Measurements from ENCODE around the gene POU2AF1. TPM values are rescaled to one million over a fixed set of nuclear protein-coding genes. Genes with fewer than 3 reads are reported as not detected.

The POU2AF1 gene
- total and polyA plus RNA-seq, 2 of the 8 experiments (the other 6 are each of a cell fraction or from before 2014, with no cell fraction given): not detected

GRCh38 chr11:111393585-111393984, 14.5 kb upstream of the POU2AF1 start:
- H3K56ac ChIP-seq (replicated peaks; ENCODE audit: insufficient read length, low read depth, low read length): no peak overlapping the region
- H2BK120ac ChIP-seq (replicated peaks; ENCODE audit: low read depth, low read length): no peak overlapping the region
- no peak overlapping the region for H2BK15ac ChIP-seq (ENCODE audit: low read length)
- no peaks in the 10 kb centered on the region for H3K9me3 ChIP-seq (ENCODE audit: insufficient read depth in 2 of 2, low read depth in 1 of 2, low read length in 1 of 2)
- no peak overlapping the region for H2BK20ac ChIP-seq (ENCODE audit: low read length)
- no peak for TF ChIP-seq SIRT6 (IDR thresholded peaks at IDR 0.05; ENCODE audit: low read length)
- TF ChIP-seq CHD2 (IDR thresholded peaks at IDR 0.05; ENCODE audit: low read length): no peak
- no peak for TF ChIP-seq SP1 (IDR thresholded peaks at IDR 0.05; ENCODE audit: low read depth, low read length)
- TF ChIP-seq TAF7 (optimal IDR thresholded peaks at IDR 0.05; ENCODE audit: borderline replicate concordance, low read depth, low read length): no peak
- TF ChIP-seq YY1 (IDR thresholded peaks at IDR 0.05; ENCODE audit: low read depth, low read length): no peak
- no peak for TF ChIP-seq TBP (IDR thresholded peaks at IDR 0.05; ENCODE audit: low read depth, low read length)
- no peak for TF ChIP-seq RAD21 (IDR thresholded peaks at IDR 0.05 in 1 of 2, conservative IDR thresholded peaks at IDR 0.05 in 1 of 2; ENCODE audit: low read depth in 2 of 2, low read length in 2 of 2)
- TF ChIP-seq USF2 (IDR thresholded peaks at IDR 0.05; ENCODE audit: low read length): no peak
- no peak for TF ChIP-seq ATF2 (IDR thresholded peaks at IDR 0.05; ENCODE audit: low read length)
- TF ChIP-seq CEBPB (IDR thresholded peaks at IDR 0.05; ENCODE audit: low read depth, low read length): no peak
- H4K91ac ChIP-seq (replicated peaks; ENCODE audit: insufficient read length, low read length): no peak overlapping the region
- H3K36me3 ChIP-seq (ENCODE audit: control insufficient read depth in 2 of 4, insufficient read depth in 4 of 4, low read length in 3 of 4): no peaks in the 10 kb centered on the region
- no peak overlapping the region for H3K9ac ChIP-seq (replicated peaks in 1 of 4; ENCODE audit: extremely low read depth in 1 of 4, low read depth in 3 of 4, low read length in 3 of 4)
- no peak overlapping the region for H3K4me3 ChIP-seq (ENCODE audit: extremely low read depth in 1 of 4, insufficient read depth in 2 of 4, low read depth in 3 of 4, low read length in 4 of 4)
- no peaks in the 10 kb centered on the region for H3K79me1 ChIP-seq (ENCODE audit: low read depth, low read length)
- H2BK5ac ChIP-seq (ENCODE audit: low read depth, low read length): no peak overlapping the region
- H3K27me3 ChIP-seq (replicated peaks in 1 of 4; ENCODE audit: control insufficient read depth in 3 of 4, extremely low read depth in 1 of 4, insufficient read depth in 3 of 4, low read length in 3 of 4): no peaks in the 10 kb centered on the region; a peak in 1 of 7 replicates
- H4K5ac ChIP-seq (ENCODE audit: insufficient read length, low read depth, low read length): no peak overlapping the region
- CTCF ChIA-PET (ENCODE audit: partially characterized antibody): interaction anchor here (1.3 to 1.8 kb wide), 5 partner anchors 30 to 117 kb away, joined by 3 to 6 read pairs (median 6); no protein-coding TSS in a partner anchor
- H2BK12ac ChIP-seq (ENCODE audit: low read depth, low read length): no peak overlapping the region
- H3K4ac ChIP-seq (replicated peaks; ENCODE audit: insufficient read length, low read depth, low read length): no peak overlapping the region
- no peaks in the 10 kb centered on the region for H4K20me1 ChIP-seq (replicated peaks in 1 of 2; ENCODE audit: control insufficient read depth in 1 of 2, insufficient read depth in 2 of 2, low read length in 2 of 2)
- H2AK5ac ChIP-seq (ENCODE audit: low read depth, low read length): no peak overlapping the region
- H2AFZ ChIP-seq (ENCODE audit: low read length): no peak overlapping the region
- no peak overlapping the region for H3K18ac ChIP-seq (ENCODE audit: extremely low read depth, low read length)
- H3K23me2 ChIP-seq (ENCODE audit: low read depth, low read length): no peaks in the 10 kb centered on the region
- no peak for DNase-seq (ENCODE audit: low read depth in 1 of 2, low spot score in 2 of 2)
- FAIRE-seq: no peak
- no peaks in the 10 kb centered on the region for H3K79me2 ChIP-seq (ENCODE audit: control insufficient read depth in 1 of 2, insufficient read depth in 2 of 2, low read length in 2 of 2)
- H3K4me2 ChIP-seq (ENCODE audit: insufficient read depth in 1 of 2, low read depth in 2 of 2, low read length in 2 of 2): no peak overlapping the region
- no peak overlapping the region for H3K23ac ChIP-seq (ENCODE audit: insufficient read length)
- POLR2A ChIA-PET (ENCODE audit: partially characterized antibody): no interaction called here
- no peaks in the 10 kb centered on the region for H3K4me1 ChIP-seq (replicated peaks in 1 of 4; ENCODE audit: control insufficient read depth in 3 of 4, insufficient read depth in 4 of 4, low read length in 3 of 4)
- H4K8ac ChIP-seq (ENCODE audit: extremely low read depth, insufficient read depth, low read length): no peak overlapping the region
- no peak overlapping the region for H3K27ac ChIP-seq (ENCODE audit: low read depth, low read length)
- H3K14ac ChIP-seq (ENCODE audit: insufficient read length): no peak overlapping the region

Measured in H1 (cell line).